SH-SY5Y (cell line): ENCODE measurements around the gene RAPGEF5.

Experiments used
- GATA2 ChIP-seq: IDR thresholded peaks from 2 replicates; pipeline ENCODE4 v1.6.1; 2011; ENCODE audit warnings: mild to moderate bottlenecking, low read depth, low read length
- GATA3 ChIP-seq: IDR thresholded peaks from 2 replicates; pipeline ENCODE4 v1.6.1; 2011; ENCODE audit warnings: low read depth, mild to moderate bottlenecking, low read length, moderate library complexity

GRCh38 chr7:22140578-22140977 is 216.4 kb downstream of the RAPGEF5 start:
- no peak for TF ChIP-seq GATA2
- no peak for TF ChIP-seq GATA3
